Measurements from ENCODE around the gene TCEAL4. TPM values are rescaled to one million over a fixed set of nuclear protein-coding genes. Genes with fewer than 3 reads are reported as not detected.

Gene TCEAL4
- total and polyA plus RNA-seq, 2 experiments from 2014 or later: 25.4 to 148 TPM

Other genes with a start within 250 kb of the TCEAL4 start
- gene TCEAL9, start 229.0 kb upstream of the TCEAL4 start, total RNA-seq (2014; rRNA removed; shearing (Covaris generic)): 31.6 and 37.1 TPM in 2 replicates
- 174 and 184 TPM in 2 replicates for gene TCEAL9, start 229.0 kb upstream of the TCEAL4 start, polyA plus RNA-seq (2016; fragmentation: Nextera tagmentation; extraction: Ambion mirVana)
- gene BEX3, start 209.0 kb upstream of the TCEAL4 start, total RNA-seq (2014; rRNA removed; shearing (Covaris generic)): 427 and 472 TPM in 2 replicates
- 682 and 714 TPM in 2 replicates for gene BEX3, start 209.0 kb upstream of the TCEAL4 start, polyA plus RNA-seq (2016; fragmentation: Nextera tagmentation; extraction: Ambion mirVana)
- not detected in 2 replicates for gene RAB40A, start 66.0 kb upstream of the TCEAL4 start, total RNA-seq (2014; rRNA removed; shearing (Covaris generic))
- gene RAB40A, start 66.0 kb upstream of the TCEAL4 start, polyA plus RNA-seq (2016; fragmentation: Nextera tagmentation; extraction: Ambion mirVana): 1.1 and 2.0 TPM in 2 replicates
- 5.0 and 5.2 TPM in 2 replicates for gene TCEAL3, start 22.4 kb downstream of the TCEAL4 start, total RNA-seq (2014; rRNA removed; shearing (Covaris generic))
- 30.6 and 31.1 TPM in 2 replicates for gene TCEAL3, start 22.4 kb downstream of the TCEAL4 start, polyA plus RNA-seq (2016; fragmentation: Nextera tagmentation; extraction: Ambion mirVana)
- gene TCEAL1, start 43.5 kb downstream of the TCEAL4 start, total RNA-seq (2014; rRNA removed; shearing (Covaris generic)): 5.8 and 10.9 TPM in 2 replicates
- 8.8 and 11.0 TPM in 2 replicates for gene TCEAL1, start 43.5 kb downstream of the TCEAL4 start, polyA plus RNA-seq (2016; fragmentation: Nextera tagmentation; extraction: Ambion mirVana)
- 269 and 311 TPM in 2 replicates for gene MORF4L2, start 101.2 kb downstream of the TCEAL4 start, total RNA-seq (2014; rRNA removed; shearing (Covaris generic))
- 297 and 315 TPM in 2 replicates for gene MORF4L2, start 101.2 kb downstream of the TCEAL4 start, polyA plus RNA-seq (2016; fragmentation: Nextera tagmentation; extraction: Ambion mirVana)
- gene TMEM31, start 125.4 kb downstream of the TCEAL4 start, total RNA-seq (2014; rRNA removed; shearing (Covaris generic)): not detected in 2 replicates
- gene TMEM31, start 125.4 kb downstream of the TCEAL4 start, polyA plus RNA-seq (2016; fragmentation: Nextera tagmentation; extraction: Ambion mirVana): 0.60 and 0.85 TPM in 2 replicates
- 49.9 and 66.9 TPM in 2 replicates for gene PLP1, start 191.3 kb downstream of the TCEAL4 start, total RNA-seq (2014; rRNA removed; shearing (Covaris generic))
- gene PLP1, start 191.3 kb downstream of the TCEAL4 start, polyA plus RNA-seq (2016; fragmentation: Nextera tagmentation; extraction: Ambion mirVana): 30.2 and 36.9 TPM in 2 replicates
- 0.28 and 0.78 TPM in 2 replicates for gene RAB9B, start 246.7 kb downstream of the TCEAL4 start, total RNA-seq (2014; rRNA removed; shearing (Covaris generic))
- gene RAB9B, start 246.7 kb downstream of the TCEAL4 start, polyA plus RNA-seq (2016; fragmentation: Nextera tagmentation; extraction: Ambion mirVana): 0.07 and 0.24 TPM in 2 replicates

Measured in GM23338 (cell line).